Measurements from ENCODE around the gene C11orf52.

C11orf52 gene

DNA sequence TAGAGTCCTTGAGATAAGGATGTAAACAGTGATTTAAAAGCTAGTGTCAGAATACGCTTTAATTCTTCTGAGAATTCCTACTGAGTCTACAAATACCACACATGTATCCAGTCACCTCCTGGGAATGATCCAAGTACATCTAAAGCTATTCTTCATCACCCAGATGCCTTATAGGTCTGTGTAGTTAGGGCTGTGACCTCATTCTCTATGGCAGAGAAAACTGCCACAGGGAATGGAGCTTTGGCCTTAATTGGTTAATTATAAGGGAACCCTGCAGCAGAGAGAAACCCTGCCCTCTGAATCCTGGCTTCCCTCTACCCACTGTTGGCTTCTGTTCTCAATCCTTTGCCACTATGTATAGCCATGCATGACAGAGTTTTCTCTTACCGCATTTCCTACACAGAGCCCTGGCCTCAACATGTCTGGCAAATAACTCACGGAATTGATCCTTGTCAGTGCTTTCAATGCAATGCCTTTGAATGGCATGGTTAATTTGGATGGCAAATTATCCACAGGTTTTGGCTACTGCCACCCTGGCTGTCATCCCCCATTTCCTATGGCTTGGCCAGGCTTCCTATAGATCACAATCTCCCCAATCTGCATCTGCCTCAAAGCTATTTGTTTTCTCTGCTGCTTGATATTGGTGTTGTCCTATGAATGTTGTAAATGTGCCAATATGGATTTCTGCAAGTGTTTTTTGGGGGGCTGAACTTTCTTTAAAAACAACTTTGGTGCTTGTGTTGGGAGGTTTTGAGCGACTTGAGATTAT, 21.3 kb downstream of the C11orf52 start:
- no peak for DNase-seq

DNA sequence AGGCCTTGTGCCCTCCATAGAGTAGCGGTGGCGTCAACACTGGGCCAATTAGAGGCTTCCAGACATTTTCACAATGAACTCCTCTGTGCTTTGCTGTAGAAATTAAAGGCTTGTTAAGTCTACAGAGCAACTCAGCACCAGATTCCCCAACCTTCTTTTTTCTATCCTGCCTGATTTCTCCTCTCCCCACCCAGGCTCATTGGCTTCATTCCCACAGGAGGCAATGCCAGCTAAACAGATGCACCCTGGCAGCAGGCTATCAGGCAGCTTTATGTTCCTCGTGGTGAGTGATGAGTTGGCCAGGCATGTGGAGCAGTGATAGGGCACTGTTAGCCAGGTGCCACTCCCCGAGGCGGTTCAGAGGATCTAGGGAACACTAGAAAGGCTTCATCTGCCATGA, 23.2 kb downstream of the C11orf52 start:
- no peak for DNase-seq

DNA sequence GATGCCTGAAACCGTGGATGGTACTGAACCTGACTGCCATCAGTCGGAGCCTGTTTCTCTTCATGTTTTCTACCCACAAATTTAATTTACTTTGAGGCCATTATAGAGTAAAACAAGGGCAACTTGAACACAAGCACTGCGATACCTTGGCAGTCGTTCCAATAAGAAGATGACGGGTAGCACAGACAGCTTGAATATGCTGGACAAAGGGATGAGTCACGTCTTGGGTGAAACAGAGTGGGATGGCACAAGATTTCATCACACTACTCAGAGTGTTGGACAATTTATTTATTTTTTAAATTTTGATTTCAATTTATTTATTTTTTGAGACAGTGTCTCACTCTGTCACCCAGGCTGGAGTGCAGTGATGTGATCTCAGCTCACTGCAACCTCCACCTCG, 24.1 kb downstream of the C11orf52 start:
- DNase-seq = no peak

DNA sequence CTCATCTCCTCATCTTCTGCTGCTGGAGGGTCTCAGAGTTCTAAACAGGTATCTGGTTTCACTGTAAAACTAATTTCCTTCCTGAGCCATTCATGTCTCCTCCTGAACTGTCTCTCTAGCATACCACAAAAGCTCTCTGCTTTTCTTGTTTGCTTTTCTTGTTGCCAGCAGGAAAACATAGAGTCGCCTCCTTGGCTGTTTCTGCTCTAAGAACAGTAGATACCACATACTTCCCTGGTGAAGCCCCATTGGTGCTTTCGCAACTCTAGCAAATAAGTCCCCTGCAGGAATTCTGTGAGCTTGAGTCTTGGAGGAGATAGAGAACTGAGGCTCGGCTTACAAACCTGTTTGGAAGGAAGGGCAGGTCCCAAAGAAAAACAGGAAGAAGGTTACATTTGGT, 25.4 kb downstream of the C11orf52 start:
- no peak for DNase-seq

DNA sequence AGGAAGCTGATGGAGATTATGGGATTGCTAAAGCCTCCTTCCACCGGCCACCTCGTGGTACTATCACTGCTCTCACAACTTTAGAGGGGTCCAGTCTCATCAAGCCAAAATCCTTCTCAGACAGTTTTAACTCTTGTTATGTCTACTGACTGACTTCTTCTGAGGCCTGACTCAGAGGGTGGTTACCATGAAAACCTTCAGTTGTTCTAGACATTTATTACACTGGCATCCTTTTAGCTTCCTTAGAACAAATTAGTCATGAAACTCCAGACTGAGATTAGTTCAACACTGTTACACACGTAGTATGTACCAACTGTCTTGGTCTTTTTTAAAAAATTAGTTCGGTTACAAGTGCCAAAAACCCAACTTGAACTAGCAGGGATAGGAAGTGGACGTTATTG, 25.9 kb downstream of the C11orf52 start:
- no peak for DNase-seq

DNA sequence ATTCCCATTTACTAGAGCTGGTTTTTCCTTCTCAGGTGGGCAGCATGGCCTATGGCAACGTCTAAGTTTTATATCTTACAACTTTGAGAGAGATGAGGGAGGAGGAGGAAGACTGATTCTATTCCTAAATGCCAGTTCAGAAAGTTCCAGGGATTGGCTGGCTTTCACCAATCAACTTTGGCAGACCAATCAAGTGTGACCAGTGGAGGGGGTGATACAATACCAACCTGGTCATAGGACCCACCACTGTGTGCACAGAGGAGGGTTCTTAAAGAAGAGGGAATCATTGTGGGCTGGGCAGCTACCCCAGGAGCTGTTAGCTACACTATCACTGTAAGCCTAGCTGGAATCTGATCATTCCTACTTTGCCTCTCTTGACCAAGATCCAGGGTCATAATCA, 26.5 kb downstream of the C11orf52 start:
- no peak for DNase-seq

DNA sequence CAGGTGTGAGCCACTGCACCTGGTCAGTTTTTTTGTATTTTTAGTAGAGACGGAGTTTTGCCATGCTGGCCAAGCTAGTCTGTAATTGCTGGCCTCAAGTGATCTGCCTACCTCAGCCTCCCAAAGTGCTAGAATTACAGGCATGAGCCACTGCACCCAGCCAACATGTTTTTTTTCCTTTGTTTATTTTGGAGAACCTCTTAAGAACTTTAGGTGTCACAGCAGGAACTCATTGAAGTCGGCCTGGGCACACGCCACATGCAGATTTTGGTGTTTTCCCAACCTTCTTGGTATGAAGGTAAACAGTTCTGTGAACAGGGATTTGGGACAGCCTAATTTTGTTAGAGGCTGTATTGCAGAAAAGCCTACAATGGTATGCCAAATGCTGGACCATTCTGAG, 27.8 kb downstream of the C11orf52 start:
- no peak for DNase-seq

DNA sequence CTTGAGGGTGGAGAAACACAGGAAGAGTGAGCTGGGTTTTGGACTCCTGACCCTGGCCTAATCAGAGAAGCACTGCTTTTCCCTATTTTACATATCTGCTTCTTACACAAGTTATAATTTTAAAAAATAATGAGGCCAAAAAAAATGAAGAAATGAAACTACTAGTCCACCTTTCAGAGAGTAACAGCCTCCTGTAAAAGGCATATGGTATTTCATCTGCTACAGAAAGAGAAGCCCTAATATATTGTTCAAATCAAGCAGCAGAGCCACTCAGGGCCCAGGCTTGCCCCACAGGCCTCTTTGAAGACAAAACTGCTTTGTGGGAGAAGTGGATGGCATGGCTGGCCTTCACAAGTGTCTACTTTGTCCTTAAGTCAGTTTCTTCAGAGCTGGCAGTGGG, 28.4 kb downstream of the C11orf52 start:
- DNase-seq = no peak

DNA sequence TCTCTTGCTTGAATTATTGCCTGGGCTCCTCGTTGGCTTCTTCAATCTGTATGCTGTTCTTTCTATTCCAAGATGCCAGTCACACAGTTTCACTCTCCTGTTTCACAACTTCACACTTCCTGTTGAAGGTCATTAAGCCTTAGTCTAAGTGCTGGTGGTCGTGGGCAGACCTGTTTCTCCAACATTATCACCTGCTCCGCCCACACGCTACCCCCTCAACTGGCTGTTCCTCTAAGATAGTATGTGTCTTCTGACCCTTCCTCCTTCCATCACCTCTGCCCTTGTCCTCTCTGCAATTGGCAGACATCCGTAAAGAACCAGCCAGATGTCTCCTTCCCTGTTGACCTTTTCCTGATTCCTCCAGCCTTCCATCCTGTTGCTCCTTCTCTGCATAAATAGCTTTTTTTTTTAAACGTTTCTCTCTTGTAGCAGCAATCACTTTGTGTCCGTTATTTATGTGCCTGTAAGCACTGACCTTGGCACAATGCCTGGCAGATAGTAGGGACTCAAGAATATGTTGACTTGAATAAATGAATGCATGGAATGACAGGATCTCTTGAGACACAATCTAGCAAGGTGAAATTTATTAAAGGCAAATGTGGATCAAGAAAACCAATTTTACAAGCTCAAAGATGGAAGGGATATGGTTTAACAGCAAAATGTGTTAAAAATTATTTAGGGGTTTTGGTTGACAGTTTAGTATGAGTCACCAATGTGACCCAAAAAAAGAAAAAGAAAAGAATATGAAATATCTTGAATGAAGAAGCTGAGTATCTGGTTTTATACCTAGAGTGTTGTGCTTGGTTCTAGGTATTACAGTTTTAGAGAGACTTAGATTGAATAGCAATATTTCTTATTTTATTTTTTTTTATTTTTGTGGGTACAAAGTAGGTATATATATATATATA, 31.1 kb downstream of the C11orf52 start:
- DNase-seq = no peak

DNA sequence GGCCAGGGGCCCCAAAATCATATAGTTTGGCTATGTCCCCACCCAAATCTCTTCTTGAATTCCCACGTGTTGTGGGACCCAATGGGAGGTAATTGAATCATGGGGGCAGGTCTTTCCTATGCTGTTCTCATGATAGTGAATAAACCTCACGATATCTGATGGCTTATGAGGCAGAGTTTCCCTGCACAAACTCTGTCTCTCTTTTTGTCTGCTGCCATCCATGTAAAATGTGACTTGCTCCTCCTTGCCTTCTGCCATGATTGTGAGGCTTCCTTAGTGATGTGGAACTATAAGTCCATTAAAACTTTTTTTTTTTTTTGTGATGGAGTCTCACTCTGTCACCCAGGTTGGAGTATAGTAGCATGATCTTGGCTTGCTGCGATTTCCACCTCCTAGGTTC, 32.9 kb downstream of the C11orf52 start:
- DNase-seq = no peak

DNA sequence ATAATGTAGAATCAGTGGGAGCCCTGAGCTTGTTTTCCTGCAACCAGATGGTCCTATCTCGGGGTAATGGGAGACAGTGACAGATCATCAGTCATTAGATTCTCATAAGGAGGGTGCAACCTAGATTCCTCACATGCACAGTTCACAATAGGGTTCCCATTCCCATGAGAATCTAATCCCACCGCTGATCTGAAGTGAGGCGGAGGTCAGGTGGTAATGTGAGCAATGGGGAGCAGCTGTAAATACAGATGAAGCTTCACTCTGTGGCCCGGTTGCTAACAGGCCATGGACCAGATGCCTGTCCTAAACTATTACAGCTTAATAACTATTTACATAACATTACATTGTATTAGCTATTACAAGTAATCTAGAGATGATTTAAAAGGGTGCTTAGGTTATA, 35.4 kb downstream of the C11orf52 start:
- DNase-seq = no peak

DNA sequence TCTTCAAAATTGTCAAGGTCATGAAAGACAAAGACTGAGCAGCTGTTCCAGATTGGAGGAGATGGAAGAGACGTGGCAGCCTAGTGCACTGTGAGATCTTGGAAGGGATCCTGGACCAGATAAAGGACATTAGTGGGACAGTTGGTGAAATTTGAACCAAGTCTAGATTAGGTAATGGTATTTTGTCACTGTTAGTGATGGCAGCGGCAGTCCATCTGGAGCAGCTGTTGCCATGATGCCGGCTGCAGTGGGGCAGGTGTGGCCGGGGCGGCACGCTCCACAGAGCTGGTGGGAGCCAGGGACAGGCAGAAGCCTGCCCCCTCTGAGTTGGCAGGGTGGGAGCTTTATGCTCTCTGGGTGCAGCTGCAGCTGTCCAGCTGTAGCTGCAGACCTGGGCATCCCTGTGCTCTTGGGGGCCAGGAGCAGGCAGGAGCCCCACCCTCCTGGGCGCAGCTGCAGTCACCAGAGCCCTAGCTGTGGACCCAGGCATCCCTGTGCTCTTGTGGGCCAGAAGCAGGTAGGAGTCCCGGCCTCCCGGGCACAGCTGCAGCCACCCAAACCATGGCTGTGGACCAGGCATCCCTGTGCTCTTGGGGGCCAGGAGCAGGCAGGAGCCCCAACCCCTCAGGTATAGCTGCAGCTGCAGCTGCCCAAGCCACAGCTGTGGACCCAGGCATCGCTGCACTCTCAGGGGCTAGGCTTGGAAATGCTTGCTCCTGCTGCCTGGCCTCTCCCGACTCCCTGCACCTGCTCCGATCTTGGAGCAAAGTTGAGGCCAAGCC, 39.1 kb downstream of the C11orf52 start:
- no peak for DNase-seq

DNA sequence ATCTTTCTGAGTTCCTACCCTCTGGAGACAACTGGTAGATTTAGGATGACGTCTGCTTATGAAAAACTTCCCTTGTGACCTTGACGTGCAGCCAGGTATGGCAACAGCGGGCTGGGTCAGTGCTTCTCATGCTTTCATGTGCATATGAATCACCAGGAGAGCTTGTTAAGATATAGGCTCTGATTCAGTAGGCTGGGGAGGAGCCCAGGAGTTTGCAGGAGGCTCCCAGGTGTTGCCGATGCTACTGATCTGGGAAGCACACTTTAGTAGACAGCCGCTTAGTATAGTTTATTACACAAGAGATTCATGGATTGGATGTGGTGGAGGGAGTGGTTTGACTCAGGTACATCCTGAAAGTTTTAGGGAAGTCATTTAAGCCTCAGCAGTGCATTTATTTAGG, 42.2 kb downstream of the C11orf52 start:
- no peak for DNase-seq

DNA sequence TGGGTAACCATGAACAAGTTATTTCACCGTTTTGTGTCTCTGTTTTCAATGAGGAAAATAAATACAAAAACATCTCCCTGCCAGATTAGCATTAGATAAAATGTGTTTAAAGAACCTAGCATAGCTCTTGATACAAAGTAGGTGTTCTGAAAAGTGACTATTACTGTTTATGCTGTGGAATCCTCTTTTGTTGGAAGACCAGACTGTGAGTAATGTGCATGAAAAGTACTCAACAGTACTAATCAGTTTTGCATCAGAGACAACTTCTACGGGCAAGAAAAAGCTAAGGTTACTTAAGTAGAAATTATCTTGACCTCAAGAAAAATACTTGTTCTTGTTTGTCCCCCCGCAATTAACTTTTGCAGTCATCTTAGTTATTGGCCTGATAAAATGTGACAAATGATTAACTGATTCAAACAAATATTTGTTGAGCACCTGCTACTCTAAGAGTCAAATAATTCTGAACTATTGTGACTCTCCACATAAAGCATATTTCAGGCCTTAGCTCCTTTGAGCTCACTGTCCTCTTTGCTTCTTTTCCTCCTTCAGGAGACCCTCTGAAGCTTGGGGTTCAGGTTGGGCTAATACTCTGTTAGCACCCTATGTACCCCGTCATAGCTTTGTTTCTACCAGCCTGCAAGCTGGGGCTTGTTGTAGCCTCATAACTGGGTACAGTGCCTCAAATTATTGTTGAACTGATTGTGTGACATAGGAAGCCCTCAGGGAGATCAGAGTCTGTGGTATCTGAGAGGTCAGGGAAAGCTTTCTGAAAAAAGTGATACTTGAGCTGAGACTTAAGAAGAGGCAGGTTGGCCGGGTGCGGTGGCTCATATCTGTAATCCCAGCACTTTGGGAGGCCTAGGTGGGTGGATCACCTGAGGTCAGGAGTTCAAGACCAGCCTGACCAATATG, 42.9 kb downstream of the C11orf52 start:
- no peak for DNase-seq

DNA sequence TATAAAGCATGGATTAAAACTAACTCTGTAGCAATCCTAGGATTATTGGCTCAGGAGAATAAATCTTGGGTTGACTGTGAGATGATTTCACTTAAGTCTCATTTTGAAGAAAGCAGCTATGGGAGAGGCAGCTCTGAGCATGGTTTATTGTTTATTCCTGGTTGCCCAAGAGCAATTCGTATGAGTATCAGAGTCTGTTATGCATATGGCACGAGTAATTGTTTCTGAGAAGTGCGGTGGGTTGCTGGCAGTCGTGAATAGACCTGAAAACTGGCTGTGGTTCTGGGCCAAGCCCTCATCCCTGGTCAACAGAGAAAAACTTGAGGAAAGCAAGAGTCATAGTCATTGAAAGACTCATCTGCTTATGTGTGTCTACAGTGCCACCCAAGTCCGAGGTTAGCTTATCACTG, 45.2 kb downstream of the C11orf52 start:
- no peak for DNase-seq

DNA sequence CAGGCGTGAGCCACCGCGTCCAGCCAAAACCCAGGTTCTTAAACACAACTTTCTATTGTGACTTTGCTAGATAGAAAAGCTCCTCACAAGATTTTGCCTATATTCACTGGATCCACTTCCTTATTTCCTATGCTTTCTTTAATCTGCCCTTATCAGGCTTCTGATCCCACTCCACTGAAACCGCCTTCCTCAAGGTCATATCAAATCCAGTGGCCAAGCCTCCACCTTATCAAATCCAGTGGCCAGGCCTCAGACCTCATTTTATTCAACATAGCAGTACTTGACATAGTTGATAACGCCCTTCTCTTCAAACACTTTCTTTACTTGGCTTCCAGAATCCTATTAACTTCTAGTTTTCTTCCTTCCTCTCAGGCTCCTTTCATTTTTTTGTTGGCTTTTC, 48.0 kb downstream of the C11orf52 start:
- no peak for DNase-seq

DNA sequence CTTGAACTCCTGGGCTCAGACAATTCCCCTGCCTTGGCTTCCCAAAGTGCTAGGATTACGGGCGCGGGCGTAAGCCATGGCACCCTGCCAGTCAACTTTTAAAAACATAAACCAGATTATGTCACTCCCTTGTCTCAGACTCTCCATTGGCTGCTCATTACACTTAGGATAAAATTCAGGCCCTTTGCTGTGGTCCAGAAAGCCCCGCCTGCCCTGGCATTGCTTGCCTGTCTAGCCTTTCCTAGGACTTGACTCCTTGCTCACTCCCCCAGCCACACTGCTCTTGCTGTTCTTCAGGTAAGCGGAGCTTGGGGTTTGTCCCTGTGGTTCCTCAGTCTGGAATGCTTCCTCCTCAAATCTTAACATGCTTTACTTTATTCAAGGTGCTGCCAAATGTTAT, 48.9 kb downstream of the C11orf52 start:
- no peak for DNase-seq

DNA sequence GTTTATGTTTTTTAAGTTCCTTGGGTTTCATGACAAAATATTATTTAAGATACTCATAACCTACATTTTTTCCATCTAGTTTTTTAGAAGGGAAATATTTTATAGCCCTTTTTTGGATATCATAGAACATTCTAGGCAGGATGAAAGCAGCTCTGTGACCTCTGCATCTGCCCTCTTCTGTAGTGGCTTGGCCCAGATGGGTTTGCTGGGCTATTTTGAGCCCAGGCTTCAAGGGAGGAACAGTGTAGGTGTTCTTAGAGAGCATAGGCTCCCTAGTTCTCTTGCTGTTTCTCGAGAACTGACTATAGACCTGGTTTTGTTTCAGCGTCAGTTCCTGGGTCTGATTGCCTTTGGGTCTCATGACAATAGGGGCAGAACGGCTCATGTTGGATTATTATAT, 50.6 kb downstream of the C11orf52 start:
- no peak for DNase-seq

DNA sequence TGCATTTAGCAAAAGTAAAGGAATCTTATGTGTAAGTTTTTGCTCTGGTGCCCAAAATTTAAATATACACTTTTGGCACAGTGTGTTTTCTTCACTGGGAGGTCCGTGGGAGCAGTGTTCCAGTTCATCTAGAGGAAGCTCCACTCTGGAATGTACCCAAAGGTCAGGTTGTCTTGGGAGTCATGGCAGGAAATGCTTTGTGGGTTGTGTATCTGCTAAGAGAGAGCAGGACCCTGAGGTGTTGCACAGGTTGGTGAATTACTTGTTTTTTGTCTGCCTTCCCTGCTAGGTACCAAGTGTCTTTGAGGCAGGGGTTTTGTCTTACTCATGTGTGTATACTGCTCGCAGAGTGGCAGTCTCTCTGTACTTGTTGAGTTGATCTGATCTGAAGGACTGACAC, 55.7 kb downstream of the C11orf52 start:
- no peak for DNase-seq

DNA sequence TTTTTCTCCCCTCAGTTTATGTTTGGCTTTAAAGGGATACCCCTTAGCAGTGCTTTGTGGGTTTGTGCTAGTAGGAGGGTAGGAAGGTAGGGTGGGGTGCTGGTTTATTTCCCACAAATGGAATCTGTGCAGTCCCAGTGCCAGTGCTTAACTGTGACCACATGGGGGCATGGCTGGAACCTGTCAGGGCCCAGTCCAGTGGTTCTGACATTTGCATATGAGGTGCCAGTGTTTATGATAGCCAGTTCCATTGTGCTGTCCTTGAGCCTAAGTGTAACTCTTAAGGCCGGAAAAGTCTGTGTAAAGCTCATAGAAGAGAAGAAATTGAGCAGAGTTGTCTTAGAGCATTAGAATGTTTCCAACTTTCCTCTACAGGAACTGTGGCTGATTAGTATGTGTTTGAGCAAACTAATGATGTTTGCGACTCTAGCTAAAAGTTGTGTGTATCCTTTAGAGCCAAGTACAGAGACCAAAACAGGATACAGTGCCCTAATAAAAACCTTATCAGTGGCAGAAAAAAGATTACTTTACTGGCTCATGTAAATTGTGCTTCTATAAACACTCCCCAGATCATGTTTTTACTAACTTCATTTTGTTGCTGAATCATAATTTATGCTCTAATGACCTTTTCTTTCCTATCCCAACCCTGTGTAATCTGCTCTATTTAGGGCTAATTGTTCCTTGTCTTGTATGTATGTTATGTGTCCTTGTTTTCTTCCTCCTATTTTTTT, 56.5 kb downstream of the C11orf52 start:
- DNase-seq = no peak

DNA sequence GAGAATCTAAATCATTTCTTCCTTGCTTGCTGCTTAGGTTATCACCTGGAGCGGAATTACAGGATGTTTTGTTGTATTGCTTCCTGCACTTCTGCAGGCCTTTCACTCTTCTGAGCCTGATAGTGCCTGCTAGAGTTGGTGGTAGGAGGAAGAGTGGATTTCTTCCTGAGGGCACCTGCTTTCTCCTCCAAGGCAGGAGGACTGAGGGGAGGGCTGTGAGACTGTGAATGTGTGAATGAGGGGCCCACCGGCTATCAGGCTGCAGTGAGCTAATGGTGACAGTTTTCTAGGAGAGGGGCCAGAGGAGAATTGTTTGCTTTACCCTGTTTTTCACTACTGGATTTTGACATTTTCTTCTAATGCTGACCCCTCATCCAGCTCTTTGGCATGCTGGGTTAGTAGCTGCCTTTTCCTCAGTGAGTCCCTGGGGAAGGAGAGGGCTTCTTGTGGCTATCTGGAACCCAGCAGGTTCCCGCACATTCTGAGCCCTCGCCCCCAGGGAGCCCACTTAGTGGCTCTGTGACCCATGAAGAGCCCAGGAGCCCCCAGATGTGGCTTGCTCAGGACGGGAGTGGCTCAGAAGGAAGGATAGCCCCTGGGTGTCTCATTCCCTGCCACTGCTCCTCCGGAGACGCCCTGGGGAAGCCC, 57.5 kb downstream of the C11orf52 start:
- no peak for DNase-seq

Measured in NCI-H187 (cell line).